NCI-H187 treated with DMSO at 0.1 percent for 48 hours (cell line): Measurements from ENCODE around the gene LECT2.

Source experiments
- DNase-seq: peaks from one replicate; lab custom pipeline; 2025; lab: John Stamatoyannopoulos, UW

Gene LECT2

DNA sequence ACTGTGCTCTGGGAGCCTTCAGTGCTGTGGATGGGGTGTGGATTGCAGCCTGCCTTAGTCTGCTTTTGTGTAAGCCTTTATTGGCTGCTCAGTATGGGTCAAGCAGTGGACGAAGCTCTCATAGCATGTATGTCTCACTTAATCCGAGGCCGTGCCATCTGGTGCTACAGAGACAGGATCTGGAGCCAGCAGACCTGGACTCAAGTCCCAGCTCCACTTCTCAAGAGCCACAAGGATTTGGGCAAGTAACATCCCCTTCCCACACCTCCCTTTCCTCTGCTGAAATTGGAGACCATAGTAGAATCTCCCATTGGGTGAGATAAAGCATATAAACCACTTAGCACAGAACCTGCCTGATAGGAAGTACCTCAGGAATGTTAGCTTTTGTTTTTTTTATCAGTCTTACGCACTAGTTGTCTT, 23.4 kb upstream of the LECT2 start:
- DNase-seq = no peak

DNA sequence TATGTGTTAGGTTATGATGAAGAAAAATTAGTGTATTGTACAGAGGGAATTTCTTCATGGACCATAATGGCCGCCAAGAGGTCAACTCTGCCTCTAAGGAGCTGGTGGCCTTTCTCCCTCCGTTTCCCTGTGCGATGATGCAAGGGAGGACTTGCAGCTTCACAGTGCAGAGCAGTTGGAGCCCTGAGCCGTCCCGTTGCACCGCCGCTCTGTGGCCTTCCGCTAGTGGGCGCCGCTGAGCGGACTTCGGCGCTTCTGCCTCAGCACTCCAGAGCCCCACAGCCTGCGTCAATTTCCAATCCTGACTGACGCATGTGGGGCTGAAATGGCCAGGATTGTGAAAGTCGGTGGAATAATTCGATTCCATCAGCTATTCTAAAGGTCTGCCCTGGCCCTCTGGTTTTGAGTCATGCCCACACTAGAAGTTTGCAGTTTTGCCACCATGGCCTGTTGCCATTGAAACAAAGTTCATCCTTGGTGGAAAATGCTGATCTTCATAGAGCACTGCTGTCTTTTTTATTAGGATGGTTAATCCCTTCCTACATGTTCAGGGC, 22.7 kb upstream of the LECT2 start:
- DNase-seq = no peak

DNA sequence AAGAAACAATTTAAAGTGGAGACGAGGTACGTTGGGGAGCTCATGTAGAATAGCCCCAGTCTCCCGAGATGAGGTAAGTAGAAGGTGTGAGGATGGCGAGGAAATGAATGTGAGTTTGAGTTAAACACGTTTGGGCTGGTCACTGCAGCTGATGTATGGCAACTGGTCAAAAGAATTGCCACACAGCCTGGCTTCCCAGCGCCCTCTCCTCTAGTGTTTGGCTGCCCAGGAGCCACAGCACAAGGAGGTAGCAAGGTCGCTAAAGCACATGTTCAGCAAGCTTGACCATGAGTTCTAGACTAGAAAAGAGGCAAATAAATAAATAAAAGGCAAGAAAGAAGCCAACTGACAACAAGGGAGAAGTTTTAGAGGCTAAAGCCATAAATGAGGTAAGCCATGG, 21.4 kb upstream of the LECT2 start:
- no peak for DNase-seq

DNA sequence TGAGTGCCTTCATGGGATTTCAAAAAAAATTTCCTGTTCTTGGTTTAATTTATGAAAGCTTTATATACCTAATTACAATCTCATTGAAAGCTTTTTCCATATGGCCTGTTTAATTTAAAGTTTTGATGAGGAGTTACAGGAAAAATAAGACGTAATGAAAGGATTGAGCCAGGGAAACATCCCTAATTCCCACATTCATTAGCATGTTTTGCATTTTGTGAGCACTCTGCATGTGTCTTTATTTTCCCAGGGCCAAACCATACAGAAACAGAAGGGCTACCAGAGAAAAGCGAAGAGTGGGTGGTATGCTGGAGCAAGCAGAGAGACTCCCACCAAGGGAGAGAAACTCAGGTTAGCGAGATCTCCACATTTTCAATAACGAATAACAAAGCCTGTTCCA, 20.3 kb upstream of the LECT2 start:
- DNase-seq = no peak

DNA sequence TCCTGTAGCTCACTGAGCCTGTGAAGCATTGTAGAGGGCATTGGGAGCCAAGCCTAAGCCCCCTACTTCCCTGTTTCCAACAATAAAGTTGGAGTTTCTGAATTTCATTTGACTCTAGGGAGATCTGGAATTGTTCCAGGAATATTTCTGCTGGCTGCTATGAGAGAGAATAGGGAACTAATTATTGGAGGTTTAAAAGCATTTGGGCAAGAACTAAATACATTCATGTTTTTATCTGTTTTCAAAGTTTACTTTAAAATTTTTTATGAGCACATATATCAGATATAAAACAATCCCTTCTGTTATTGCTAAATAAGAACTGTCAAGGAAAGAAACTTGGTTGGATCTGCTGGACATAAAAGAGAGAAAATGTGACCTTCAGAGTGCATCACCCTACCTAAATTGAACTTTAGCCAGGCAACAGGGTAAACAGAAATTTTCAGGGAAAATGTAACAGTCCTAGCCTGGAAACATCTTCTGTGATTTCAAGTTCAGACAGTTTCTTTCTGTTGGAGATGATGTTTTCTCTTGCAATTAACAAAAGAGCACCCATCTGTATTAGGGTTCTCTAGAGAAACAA, 19.3 kb upstream of the LECT2 start:
- DNase-seq = no peak

DNA sequence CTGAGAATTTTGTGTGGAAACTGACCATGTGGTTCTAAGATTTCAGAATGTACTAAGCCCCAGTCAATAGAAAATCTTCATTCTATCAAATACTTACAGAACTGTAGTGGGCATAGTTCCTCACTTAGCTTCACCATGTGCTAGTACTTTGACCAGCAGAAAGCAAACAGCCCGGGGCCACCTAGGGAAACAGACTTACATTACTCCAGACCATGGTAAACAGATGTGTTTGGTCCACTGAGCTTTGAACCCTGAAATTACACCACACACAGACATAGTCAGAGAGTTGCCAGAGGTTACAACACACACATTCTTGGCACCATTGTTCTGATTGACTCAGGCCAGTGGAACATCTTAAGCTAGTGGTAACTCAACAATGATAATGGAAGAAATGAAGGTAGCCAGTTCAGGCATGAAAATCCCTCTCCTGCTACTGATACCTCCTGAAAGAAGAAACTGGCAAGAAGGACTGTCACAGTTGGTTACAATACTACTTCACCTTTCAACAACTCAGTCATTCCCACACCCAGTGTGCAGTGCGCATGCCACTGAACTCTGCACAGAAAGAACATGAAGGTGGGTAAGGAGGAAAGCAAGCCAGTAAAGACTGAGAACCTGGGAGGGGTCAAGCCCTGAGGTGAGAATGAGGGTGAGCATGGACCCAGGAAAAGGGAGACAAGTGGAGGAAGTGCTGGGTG, 18.7 kb upstream of the LECT2 start:
- no peak for DNase-seq

DNA sequence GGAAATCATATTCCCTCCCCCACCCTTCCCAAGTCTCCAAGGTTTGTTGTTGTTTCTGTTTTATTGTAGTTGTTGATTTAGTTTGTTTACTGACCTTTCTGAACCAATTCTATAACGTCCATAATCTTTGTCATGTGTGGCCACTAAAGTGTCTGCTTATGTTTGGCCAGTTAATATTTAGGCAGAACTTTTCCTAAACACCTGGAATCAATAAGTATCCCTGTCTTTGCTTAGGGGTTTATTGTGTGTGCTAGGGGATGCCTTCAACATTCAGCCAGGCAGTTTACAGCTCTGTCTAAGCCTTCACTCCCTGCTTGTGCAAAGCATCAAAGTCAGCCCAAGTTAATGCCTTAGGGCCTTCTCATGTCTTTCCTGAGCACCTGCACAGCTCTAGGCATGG, 16.9 kb upstream of the LECT2 start:
- DNase-seq = no peak

DNA sequence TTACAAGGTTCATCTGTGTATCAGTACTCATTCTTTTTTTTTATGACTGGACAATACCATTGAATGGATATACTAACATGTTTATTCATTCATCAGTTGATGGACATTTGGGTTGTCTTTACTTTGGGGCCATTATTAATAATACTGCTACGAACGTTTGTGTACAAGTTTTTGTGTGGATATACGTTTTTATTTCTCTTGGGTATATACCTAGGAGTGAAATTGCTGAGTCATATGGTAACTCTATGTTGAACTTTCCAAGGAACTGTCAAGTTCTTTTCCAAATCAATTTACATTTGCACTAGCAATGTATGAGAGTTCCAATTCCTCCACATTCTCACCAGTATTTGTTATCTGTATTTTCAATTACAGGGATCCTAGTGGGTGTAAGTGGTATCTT, 12.0 kb upstream of the LECT2 start:
- no peak for DNase-seq

DNA sequence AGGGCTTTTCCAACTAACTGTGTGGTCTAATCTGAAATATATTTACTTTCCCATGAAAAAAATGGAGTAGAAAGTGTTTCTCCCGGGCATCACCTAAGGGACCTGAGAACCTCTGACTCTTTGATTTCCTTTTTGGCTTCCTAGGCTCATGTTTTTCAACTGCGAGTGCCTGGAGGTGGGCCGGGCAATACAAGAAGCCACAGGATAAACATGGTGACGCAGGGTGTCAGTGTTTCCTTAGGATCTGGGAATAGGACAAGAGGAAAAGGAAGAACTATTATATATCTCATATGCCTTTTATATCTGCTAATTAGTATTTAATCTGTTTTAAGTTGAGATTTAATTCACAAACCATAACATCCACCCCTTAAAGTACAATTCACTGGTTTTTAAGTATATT, 11.4 kb upstream of the LECT2 start:
- no peak for DNase-seq

DNA sequence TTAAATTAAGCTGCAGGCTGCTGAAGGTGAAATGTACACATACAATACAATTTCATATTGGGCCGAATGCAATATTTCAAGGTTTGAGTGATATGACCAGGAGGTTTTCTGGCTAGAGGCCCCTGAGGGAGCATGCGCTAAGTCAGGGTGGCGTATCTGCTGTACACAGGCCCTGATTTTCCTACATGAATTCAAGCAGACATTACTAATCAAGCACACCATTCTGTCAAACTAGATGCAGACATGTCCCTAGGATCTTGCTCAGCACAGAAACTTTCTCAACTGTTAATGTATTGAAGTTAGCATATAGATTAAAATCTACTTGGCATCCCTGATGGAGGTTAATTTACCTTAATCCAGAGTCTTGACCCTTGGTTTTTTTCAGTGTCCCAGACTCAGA, 10.7 kb upstream of the LECT2 start:
- no peak for DNase-seq

DNA sequence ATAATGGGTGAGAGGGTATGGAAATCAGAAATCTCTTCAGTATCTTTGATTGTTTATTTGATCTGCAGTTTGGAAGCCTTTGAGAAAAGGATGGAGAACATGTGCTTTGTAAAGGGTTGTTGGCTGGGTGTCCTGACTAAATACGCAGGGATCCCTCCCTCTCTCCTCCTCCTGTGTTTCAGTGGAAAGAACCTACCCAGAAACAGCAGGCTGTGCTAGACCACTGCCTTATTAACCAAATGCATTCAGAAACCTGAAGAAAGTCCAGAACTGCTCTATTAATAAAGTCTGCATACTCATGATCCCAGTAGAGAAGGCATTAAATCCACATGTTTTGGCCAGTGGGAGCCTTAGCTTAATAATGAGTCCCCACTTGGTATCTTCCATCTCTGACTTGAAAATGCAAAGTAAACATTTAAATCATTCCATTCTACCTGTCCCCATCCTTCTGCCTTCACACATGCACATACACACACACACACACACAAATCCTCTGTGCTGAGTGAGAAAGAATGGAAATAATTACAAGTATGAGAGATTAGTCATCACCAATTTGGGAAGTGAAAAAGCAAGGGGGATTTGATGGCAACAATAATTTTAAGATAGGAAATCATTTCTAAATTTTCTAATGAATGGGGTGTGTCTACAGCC, 10.0 kb upstream of the LECT2 start:
- no peak for DNase-seq

DNA sequence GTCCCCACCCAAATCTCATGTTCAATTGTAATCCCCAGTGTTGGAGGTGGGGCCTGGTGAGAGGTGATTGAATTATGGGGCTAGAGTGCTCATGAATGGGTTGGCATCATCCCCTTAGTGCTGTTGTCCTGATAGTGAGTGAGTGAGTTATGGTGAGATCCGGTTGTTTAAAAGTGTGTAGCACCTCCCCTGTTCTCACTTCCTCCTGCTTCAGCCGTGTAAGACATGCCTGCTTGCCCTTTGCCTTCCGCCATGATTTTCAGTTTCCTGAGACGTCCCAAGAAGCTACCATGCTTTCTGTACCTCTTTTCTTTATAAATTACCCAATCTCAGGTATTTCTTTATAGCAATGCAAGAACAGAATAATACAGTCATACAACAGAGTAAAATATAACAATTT, 742 bp upstream of the LECT2 start:
- DNase-seq = no peak

DNA sequence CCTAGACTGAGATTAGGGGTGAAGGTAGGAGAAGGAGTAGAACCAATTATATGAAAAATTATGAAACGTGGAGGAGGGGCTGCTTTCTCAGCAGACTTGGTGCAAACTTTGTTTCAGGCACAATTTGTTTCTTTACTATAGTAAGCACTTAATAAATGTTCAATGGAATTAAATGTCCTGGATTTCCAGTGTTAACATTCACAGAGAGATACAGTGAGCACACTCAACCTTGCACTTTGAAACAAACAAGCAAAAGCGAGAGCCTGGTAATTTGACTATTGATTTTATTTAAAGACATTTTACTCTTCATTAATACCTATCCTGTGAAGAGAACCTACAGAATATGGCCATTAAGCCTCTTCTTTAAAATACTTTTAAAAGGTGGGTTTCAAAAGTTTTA, 933 bp downstream of the LECT2 start:
- DNase-seq = no peak

DNA sequence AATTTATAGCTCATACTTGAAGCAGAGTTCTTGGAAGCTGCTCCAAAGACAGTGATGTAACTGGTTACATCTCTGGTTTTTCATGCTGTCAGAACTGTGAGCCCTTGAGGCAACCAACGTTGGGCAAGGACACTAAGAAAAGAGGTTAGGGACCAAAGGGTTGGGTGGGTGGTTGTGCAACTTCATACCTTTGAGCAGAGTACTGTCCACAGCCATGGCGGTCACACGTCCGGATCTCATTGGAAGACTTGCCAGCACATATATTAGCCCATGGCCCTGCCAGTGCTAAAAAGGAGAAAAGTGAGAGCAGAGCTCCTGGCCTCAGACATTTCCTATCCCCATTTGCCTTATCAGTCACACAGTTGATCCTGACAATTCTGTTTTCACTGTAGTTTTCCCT, 2.1 kb downstream of the LECT2 start:
- DNase-seq = no peak

DNA sequence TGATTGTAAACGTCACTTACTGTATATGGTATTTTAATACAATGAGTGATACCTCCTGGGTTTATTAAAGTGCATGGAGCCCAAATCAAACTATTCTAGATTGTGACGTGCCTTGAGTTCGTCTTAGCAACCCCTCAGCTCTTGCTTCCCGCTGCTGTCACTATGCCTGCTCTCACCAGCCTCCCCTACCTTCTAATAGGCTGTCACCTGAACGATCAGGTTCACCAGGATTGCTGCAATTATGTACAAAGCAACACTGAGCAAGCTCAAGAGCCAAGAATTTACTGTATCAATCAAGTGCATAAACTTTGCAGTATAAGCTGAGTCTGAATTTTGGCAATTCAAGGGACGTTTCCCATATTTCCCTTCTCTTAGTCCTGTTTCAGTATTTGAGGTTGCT, 3.0 kb downstream of the LECT2 start:
- no peak for DNase-seq

DNA sequence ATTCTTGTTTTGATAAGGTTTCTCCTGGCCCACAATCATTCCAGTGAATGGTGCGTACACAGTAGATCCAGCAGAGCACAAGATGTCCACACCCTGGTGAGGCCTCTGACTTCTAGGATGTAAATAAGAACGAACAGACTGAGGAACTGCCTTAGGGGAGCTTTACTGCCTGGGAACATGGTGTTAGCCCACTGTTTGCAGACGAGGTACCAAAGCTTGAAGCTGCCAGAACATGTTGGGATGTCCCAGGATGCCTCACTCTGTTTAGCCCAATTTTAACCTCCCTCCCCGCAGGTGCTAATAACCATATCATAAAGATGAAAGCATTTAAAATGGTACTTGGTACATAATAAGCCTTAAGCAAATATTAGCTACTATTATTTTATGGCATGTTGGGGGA, 3.5 kb downstream of the LECT2 start:
- no peak for DNase-seq

DNA sequence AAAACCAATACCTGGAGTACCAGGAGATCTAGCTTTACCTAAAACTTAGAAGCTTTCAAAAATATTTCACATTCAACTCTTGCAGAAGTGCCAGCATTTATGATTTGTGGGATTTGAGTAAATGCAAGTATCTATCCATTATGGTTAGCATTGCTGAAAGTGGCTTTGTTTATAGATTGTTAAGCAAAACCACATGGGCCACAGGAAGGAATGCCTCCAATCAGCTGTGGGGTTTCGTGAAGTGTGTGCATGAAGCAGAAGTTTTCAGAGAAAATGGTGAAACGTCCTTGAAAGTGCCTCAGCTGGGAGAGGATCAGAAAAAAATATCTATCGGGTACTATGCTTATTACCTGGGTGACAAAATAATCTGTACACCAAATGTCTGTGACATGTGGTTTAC, 4.2 kb downstream of the LECT2 start:
- no peak for DNase-seq

DNA sequence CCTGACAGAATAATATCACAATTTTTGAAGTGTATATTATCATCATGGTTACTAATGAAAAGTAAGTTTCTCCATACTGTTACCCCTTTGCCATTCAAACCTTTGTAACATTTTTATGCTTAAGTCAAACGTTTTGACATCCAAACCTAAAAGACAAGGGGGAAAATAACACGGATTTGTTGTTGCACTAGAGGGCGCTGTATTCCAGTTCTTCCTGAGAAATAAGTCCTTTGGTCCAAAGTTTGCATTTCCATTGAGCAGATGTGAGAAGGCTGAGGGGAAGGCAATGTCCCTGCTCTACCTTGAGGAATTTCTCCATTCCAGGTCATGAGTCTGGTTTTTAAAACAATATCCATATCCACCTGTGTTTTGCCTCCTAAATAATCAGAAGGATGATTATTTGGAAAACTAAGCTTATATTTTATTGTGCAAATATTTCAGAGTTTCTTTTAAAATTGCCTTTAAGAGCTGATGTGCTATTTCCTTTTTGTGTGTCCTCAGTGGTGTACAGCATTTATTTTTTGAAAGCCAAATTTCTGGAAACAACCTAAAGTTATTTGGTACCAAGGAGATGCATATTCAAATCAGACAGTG, 9.7 kb downstream of the LECT2 start:
- no peak for DNase-seq

DNA sequence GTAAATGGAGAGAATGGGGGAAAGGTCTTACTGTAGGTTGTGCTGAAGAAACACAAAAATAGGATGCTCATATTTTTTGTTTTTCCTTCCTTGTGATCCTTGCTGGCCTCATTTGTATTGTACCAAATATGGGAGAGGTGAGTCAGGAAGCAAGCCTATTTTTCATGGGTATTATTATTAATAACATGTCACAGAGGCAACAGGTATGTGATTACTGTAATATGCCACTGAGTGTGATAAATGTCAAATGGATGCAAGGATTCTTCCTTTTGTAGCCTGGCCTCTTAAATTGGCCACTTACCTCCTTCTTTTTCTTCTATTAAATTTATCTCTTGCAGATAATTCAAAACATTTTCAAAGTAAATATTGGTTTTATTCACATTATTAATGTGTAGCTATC, 10.2 kb downstream of the LECT2 start:
- DNase-seq = no peak

DNA sequence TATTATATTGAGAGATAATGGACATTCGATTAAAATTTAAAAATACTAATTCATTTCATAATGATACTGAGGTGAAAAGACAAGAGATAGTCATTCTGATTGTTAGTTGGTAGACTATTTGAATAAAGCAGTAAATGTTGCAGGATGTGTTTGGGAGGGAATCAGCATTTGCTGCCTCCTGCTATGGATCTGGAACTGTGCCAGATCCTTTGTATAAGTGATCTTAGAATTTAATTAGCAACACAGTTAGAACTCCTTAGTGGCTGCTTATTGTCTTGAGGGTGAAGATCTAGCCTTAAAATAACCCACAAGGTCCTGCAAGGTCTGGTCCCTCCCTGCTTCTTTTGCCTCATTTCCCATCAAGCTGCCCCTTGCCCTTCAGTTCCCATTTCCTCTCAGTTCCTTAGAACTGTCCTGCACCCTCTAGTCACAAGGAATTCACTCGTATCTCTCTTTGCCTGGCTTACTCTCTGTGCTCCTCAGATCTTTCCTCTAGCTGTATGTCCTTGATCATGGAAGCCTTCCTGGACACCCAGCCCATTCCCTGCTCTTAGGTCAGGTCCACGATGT, 12.5 kb downstream of the LECT2 start:
- DNase-seq = no peak

DNA sequence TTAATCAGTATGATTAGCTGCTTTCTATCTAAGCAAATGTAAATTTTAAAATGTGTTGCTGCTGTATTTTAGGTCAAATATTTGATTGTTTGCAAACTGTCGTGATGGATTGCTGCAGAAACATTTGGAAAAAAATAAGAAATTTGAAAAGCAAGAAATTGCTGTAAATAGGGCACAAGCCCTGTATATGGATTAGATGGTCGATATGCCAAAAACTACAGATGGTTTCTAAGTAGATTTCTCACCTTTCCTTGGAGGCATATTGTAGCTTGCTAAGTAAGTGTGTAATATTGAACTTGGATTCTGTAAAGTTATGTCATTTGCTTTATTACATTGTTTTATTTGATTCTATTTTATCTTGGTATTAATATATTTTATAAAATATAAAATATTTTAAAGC, 13.1 kb downstream of the LECT2 start:
- no peak for DNase-seq

DNA sequence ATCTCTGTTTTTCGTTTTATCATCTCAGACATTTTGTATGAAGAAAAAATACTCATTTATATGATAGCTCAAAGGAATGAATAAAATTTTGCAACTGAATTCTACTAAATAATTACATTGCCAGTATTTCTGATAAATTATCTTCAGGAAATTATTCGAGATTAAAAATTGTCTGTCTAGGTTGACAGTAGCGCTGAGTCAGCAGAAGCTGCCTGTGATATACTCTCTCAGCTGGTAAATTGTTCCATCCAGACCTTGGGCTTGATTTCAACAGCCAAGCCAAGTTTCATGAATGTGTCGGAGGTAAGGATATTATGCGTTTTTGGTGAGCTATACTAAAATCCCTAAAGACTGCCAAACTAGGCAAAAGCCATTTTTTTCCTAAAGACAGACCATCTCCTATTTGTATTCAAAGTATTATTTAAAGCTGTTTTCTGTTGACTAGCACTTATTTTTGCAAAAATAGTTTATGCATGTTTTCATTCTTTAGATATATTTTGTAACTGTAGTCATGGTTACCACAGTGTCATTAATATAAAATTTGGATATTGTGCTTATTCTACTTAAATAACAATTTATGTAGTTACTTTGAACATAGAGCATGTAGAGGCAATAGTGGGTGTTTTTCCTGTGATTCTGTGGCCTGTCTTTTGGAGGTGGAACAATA, 17.4 kb downstream of the LECT2 start:
- DNase-seq = no peak
